SK-N-SH treated with all-trans-retinoic acid at 6 μM for 48 hours (cell line): Measurements from ENCODE around the gene ATG2B.
"Not testable (repeated sequence)": the region's sequence is repeated elsewhere in the genome, so short reads cannot be mapped to it uniquely, and the experiment has no call there.

ENCODE experiments used
- ATAC-seq: fragments of 200-7000 bp; cut with Tn5 transposase; 3 replicates; pipeline ENCODE4 v1.9.1; 2020; ENCODE audit warnings: mild to moderate bottlenecking, moderate library complexity
- ARNTL ChIP-seq: fragments of 450-650 bp; formaldehyde crosslinking; IDR thresholded peaks from 2 replicates; pipeline ENCODE4 v1.5.0; 2020; ENCODE audit warnings: low read depth, mild to moderate bottlenecking, moderate library complexity, borderline replicate concordance
- ESRRG ChIP-seq: fragments of 250-450 bp; sonication (Bioruptor Pico); IDR thresholded peaks from 2 replicates; pipeline ENCODE4 v1.6.1; 2021; ENCODE audit warnings: mild to moderate bottlenecking
- ISL1 ChIP-seq: fragments of 250-450 bp; sonication (Bioruptor Pico); IDR thresholded peaks from 2 replicates; pipeline ENCODE4 v2.1.2; 2022; ENCODE audit warnings: mild to moderate bottlenecking, moderate library complexity
- PPARA ChIP-seq: fragments of 250-450 bp; sonication (Bioruptor Pico); IDR thresholded peaks from 2 replicates; pipeline ENCODE4 v1.5.0; 2020; ENCODE audit warnings: mild to moderate bottlenecking, borderline replicate concordance
- TCF4 ChIP-seq: fragments of 250-450 bp; sonication (Bioruptor Pico); IDR thresholded peaks from 2 replicates; pipeline ENCODE4 v1.8.0; 2021; ENCODE audit warnings: mild to moderate bottlenecking, moderate library complexity, borderline replicate concordance
- TOX ChIP-seq: fragments of 250-450 bp; sonication (Bioruptor Pico); IDR thresholded peaks from 2 replicates; pipeline ENCODE4 v1.8.0; 2021; ENCODE audit warnings: mild to moderate bottlenecking, moderate library complexity, borderline replicate concordance
- ZFP3 ChIP-seq: fragments of 250-450 bp; sonication (Bioruptor Pico); IDR thresholded peaks from 2 replicates; pipeline ENCODE4 v1.5.0; 2020; ENCODE audit warnings: mild to moderate bottlenecking, moderate library complexity
- ZFP30 ChIP-seq: fragments of 450-650 bp; formaldehyde crosslinking; IDR thresholded peaks from 2 replicates; pipeline ENCODE4 v1.5.0; 2022; ENCODE audit warnings: mild to moderate bottlenecking, moderate library complexity
- ZNF565 ChIP-seq: fragments of 450-650 bp; formaldehyde crosslinking; conservative IDR thresholded peaks from 2 replicates; pipeline ENCODE4 v1.5.0; 2020; ENCODE audit warnings: low read depth, mild to moderate bottlenecking, moderate library complexity
- ZNF70 ChIP-seq: fragments of 450-650 bp; formaldehyde crosslinking; IDR thresholded peaks from 2 replicates; pipeline ENCODE4 v1.5.0; 2020; ENCODE audit warnings: mild to moderate bottlenecking, moderate library complexity
- ZNF8 ChIP-seq: fragments of 450-650 bp; formaldehyde crosslinking; IDR thresholded peaks from 2 replicates; pipeline ENCODE4 v1.5.0; 2020; ENCODE audit warnings: mild to moderate bottlenecking, moderate library complexity
- TF ChIP-seq, protein P1 (sequence below): fragments of 250-450 bp; sonication (Bioruptor Pico); IDR thresholded peaks from 2 replicates; pipeline ENCODE4 v1.5.0; 2020; ENCODE audit warnings: mild to moderate bottlenecking, moderate library complexity
- TF ChIP-seq, protein P2 (sequence below): fragments of 250-450 bp; sonication (Bioruptor Pico); IDR thresholded peaks from 2 replicates; pipeline ENCODE4 v1.5.1; 2020; ENCODE audit warnings: low read depth, mild to moderate bottlenecking, moderate library complexity
- TF ChIP-seq, protein P3 (sequence below): fragments of 250-450 bp; sonication (Bioruptor Pico); IDR thresholded peaks from 2 replicates; pipeline ENCODE4 v1.5.1; 2021; ENCODE audit warnings: mild to moderate bottlenecking, moderate library complexity

Gene ATG2B

DNA sequence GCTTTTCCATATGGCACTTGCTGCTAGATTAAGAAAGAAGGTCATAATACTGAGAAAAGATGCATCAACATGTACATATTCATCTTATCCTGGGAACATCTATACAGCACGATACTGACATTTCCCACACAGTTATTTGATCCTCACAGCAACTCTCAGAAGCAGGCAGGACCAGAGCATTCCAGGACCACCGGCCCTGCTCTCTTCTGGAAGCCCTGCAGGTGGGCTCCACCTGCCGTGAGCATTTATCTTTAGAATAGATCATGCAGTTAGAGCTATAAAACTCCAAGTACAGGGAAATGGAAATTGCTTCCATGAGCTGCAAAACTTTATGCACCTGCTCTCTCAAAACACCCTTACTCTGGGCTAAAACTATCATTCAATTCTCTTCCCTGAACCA lies 112.7 kb downstream of the ATG2B start (continued):
- TF ChIP-seq, protein P1, sequence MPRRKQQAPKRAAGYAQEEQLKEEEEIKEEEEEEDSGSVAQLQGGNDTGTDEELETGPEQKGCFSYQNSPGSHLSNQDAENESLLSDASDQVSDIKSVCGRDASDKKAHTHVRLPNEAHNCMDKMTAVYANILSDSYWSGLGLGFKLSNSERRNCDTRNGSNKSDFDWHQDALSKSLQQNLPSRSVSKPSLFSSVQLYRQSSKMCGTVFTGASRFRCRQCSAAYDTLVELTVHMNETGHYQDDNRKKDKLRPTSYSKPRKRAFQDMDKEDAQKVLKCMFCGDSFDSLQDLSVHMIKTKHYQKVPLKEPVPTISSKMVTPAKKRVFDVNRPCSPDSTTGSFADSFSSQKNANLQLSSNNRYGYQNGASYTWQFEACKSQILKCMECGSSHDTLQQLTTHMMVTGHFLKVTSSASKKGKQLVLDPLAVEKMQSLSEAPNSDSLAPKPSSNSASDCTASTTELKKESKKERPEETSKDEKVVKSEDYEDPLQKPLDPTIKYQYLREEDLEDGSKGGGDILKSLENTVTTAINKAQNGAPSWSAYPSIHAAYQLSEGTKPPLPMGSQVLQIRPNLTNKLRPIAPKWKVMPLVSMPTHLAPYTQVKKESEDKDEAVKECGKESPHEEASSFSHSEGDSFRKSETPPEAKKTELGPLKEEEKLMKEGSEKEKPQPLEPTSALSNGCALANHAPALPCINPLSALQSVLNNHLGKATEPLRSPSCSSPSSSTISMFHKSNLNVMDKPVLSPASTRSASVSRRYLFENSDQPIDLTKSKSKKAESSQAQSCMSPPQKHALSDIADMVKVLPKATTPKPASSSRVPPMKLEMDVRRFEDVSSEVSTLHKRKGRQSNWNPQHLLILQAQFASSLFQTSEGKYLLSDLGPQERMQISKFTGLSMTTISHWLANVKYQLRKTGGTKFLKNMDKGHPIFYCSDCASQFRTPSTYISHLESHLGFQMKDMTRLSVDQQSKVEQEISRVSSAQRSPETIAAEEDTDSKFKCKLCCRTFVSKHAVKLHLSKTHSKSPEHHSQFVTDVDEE (CRISPR knock-in tag) = no peak
- no peak for TF ChIP-seq ZNF8 (CRISPR knock-in tag)
- no peak for TF ChIP-seq ESRRG
- no peak for TF ChIP-seq ZNF565 (CRISPR knock-in tag)
- TF ChIP-seq TCF4 = no peak

DNA sequence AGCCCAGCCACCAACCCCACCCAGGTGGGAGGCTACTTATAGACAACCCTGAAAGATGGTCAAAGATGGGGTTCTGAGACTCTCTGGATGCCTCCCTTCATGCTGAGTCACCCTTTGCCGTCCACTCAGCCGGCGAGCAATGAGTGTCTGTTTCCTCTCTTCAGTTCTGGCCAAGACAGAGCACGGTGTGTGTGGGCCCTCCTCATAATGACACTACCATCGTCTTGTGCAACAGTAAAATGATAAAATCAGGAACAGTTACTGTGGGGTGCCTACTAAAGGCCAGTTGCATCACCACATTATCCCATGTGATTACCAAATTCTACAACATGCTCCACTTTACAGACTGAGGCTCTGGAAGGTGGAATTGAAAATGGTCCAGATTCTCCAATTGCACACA lies 114.1 kb downstream of the ATG2B start:
- TF ChIP-seq ZFP30 (CRISPR knock-in tag) = no peak
- TF ChIP-seq ISL1 (CRISPR knock-in tag) = peak; percentile 56; the same call in 1 of the 2 replicates
- ATAC-seq = peak; percentile 58

DNA sequence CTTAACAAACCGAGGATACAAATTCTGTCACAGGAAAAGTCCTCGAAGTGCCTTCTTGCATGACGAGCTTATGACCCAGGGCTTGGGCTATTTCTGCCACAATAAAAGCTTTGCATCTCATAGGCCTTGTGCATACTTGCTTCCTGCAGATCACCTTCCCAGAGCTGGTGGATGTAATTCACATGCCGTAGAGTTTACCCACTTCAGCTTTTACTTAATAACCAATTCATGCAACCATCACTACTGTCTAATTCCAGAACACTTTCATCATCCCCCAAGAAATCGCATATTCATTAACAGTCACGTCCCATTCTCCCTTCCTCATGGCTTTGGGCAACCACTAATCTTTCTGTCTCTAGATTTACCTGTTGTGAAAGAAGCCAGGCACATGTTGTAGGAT lies 116.1 kb downstream of the ATG2B start:
- TF ChIP-seq ZNF8 (CRISPR knock-in tag) = no peak
- TF ChIP-seq TOX = no peak
- TF ChIP-seq ZNF70 = no peak
- no peak for ATAC-seq

DNA sequence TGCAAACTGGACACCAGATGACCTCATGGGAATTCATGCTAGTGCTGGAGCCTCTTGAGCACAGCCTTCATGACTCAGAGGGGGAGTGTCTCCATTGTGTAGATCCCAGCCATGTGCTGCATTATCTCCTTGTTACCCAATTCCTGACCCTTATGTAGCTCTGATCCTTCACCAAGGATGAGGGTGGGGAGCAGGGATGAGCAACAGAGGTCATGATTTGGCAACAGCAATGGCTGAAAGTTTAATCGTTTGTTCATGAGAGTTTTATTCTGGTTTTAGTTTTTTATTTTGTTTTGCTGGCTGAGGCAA lies 116.6 kb downstream of the ATG2B start:
- peak; percentile 97 for ATAC-seq
- TF ChIP-seq ISL1 (CRISPR knock-in tag) = no peak
- TF ChIP-seq, protein P2, sequence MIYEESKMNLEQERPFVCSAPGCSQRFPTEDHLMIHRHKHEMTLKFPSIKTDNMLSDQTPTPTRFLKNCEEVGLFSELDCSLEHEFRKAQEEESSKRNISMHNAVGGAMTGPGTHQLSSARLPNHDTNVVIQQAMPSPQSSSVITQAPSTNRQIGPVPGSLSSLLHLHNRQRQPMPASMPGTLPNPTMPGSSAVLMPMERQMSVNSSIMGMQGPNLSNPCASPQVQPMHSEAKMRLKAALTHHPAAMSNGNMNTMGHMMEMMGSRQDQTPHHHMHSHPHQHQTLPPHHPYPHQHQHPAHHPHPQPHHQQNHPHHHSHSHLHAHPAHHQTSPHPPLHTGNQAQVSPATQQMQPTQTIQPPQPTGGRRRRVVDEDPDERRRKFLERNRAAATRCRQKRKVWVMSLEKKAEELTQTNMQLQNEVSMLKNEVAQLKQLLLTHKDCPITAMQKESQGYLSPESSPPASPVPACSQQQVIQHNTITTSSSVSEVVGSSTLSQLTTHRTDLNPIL (CRISPR knock-in tag) = 0 out of 2 replicates have a peak, but pooled peaks have one; percentile 15
- TF ChIP-seq ZNF8 (CRISPR knock-in tag) = no peak
- TF ChIP-seq ZNF565 (CRISPR knock-in tag) = no peak
- TF ChIP-seq ZFP3 = peak; percentile 70; the same call in 1 of the 2 replicates
- no peak for TF ChIP-seq ZFP30 (CRISPR knock-in tag)
- TF ChIP-seq, protein P3, sequence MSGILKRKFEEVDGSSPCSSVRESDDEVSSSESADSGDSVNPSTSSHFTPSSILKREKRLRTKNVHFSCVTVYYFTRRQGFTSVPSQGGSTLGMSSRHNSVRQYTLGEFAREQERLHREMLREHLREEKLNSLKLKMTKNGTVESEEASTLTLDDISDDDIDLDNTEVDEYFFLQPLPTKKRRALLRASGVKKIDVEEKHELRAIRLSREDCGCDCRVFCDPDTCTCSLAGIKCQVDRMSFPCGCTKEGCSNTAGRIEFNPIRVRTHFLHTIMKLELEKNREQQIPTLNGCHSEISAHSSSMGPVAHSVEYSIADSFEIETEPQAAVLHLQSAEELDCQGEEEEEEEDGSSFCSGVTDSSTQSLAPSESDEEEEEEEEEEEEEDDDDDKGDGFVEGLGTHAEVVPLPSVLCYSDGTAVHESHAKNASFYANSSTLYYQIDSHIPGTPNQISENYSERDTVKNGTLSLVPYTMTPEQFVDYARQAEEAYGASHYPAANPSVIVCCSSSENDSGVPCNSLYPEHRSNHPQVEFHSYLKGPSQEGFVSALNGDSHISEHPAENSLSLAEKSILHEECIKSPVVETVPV (CRISPR knock-in tag) = no peak
- no peak for TF ChIP-seq ARNTL
- no peak for TF ChIP-seq PPARA (CRISPR knock-in tag)
- TF ChIP-seq, protein P1 (CRISPR knock-in tag) = no peak
- TF ChIP-seq TOX = no peak

DNA sequence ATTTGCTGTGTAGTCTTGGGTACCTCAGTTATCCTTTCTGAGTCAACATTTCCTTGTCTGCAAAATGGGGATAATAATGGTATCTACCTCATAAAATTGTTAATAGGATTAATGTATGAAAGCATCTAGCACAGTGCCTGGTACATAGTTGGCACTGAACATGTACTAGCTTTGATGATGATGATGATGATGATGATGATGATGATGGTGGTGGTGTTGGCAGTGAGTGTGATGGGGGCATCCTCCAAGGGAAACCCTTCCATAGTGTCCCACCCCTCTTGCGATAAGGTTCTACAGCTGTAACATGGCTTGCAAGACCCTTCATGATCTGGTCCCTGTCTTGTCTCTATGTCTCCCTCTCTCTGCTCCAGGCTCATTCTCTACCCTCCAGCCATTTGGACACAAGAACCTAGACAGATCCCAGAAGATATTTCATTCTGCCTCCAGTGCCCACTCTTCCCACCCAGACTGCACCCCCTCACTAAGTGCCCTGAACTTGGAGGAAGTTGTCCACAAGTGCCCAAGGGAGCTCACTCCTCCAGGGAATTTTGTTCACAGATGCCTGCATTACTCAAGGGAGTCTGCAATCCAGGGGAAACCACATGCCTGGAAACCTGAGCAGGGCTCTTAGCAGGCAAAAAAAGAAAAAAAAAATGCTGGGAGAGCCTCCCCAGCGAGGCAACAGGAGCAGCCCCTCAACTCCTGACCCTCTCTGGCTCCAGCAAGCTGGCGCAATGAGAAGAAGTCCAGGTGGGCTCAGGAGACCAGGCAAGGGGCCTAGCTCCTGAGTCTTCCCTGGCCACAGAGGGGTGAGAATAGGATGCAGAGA lies 117.2 kb downstream of the ATG2B start:
- ATAC-seq = peak; percentile 83

DNA sequence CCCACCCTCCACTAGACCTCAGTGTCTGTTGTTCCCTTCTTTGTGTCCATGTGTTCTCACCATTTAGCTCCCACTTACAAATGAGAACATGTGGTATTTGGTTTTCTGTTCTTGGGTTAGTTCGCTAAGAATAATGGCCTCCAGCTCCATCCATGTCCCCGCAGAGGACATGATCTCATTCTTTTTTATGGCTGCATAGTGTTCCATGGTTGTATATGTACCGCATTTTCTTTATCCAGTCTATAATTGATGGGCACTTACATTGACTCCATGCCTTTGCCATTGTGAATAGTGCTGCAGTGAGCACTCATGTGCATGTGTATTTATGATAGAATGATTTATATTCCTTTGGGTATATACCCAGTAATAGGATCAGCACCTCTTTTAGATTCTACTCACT lies 118.1 kb downstream of the ATG2B start:
- not testable (repeated sequence) for ATAC-seq
- peak; percentile 58; the same call in 1 of the 2 replicates for TF ChIP-seq ZNF8 (CRISPR knock-in tag)
- TF ChIP-seq, all 23 proteins: peak for 1; not testable (repeated sequence) for 22

More for the DNA sequence above, 117.2 kb downstream of the ATG2B start:
- TF ChIP-seq ESRRG = no peak
- TF ChIP-seq ISL1 (CRISPR knock-in tag) = peak; percentile 44; the same call in 1 of the 2 replicates
